ENCODE data around the gene CHRNA3. TPM values are rescaled to one million over a fixed set of nuclear protein-coding genes. Genes with fewer than 3 reads are reported as not detected.

The CHRNA3 gene
- total RNA-seq, 2 experiments from 2014 or later = not detected

DNA sequence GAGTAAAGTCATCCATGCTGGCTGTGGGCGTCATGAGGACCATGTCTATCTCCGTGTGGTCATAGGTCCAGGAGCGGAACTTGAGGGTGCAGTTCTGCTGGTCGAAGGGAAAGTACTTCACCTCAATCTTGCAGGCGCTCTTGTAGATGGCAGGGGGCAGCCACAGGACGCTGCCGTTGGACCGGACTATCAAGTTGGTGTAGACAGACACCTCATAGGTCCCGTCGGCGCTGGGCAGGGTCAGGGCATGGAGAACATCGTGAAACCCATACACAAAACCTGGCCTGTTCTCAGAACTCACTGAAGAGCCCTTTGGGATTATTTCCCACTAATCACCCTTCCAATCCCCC, 8.9 kb upstream of the CHRNA3 start:
- Mint-ChIP-seq H3K27me3 (peaks cover 11% of the 10 kb centered on the region), H3K27ac (no peak overlapping the region), H3K4me3 (no peak overlapping the region), H3K36me3 (no peaks in the 10 kb centered on the region), H3K4me1 (no peaks in the 10 kb centered on the region), H3K9me3 (no peaks in the 10 kb centered on the region)
- ATAC-seq (ENCODE audit: low read depth) (no peak), DNase-seq (no peak)
- POLR2A ChIA-PET = no interaction called here

DNA sequence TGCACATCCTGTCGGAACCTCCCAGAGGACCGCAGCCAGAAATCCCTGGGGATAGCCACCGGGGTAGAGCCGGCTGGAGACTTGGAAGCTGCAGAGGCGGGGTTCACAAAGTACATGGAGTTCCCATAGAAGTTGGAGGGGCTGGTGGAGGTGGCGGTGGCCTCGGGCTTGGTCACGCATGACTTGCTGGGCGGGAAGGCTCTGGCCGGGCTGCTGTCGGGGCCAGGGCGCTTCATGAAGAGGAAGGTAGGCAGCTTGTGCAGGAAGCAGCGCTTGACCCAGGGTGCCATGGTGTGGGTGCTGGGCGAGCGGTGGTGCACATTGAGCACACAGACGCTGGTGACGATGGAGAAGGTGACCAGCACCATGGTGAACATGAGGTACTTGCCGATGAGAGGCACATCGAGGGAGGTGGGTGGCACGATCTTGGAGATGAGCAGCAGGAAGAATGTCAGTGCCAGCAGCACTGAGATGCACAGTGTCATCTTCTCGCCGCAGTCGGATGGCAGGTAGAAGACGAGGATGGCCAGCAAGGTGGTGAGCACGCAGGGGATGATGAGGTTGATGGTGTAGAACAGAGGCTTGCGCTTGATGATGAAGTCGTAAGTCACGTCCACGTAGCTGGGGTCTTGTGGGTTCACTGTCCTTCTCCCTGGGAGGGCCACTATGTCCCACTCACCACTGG, 8.4 kb upstream of the CHRNA3 start:
- Mint-ChIP-seq H3K27ac (no peak overlapping the region), H3K4me3 (no peak overlapping the region), H3K9me3 (no peaks in the 10 kb centered on the region), H3K36me3 (no peaks in the 10 kb centered on the region), H3K27me3 (peaks cover 16% of the 10 kb centered on the region), H3K4me1 (no peaks in the 10 kb centered on the region)
- ATAC-seq (ENCODE audit: low read depth) (no peak), DNase-seq (no peak)
- POLR2A ChIA-PET = no interaction called here

DNA sequence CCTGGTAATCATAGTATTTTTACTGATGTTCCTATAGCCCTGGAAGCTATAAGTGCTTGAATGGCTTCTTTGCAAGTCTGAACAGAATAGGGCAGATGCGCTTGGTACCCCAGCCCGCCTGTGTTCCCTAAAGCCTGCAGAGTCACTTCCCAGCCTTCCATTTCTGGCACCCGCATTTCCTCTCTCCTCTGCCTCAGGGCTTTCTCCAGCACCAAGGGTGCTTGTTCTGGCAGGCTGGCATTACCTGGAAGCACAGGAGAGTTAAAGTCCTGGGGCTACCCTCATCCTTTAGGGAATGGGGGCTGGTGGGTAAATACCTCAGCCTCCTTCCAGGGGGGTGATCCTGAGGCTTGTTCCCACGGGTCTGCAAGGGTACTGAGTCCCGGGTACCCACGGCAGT, 7.4 kb upstream of the CHRNA3 start:
- no peak for DNase-seq
- Mint-ChIP-seq H3K27ac (no peak overlapping the region), H3K4me1 (no peaks in the 10 kb centered on the region), H3K36me3 (no peaks in the 10 kb centered on the region), H3K9me3 (no peaks in the 10 kb centered on the region), H3K4me3 (no peak overlapping the region), H3K27me3 (peaks cover 20% of the 10 kb centered on the region)
- ATAC-seq (ENCODE audit: low read depth) = no peak
- POLR2A ChIA-PET = no interaction called here

DNA sequence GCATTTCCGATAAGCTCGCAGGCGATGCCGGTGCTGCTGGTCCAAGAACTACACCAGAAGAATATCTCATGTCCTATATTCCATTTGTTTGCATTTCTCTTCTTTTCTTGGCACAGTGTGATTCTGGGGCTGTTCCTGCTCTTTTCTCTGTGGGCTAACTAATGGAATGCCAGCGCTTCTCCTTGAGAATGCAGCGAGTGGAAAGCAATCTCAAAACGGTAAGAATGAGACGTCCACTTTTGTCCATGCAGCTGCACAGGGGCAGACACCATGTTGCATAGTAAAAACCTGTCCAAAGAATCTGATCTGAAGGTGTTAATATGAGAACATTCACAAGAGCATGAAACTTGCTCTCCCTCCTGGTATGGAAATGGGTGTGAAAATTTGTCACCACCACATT, 6.6 kb upstream of the CHRNA3 start:
- POLR2A ChIA-PET = no interaction called here
- ATAC-seq (ENCODE audit: low read depth) = no peak

DNA sequence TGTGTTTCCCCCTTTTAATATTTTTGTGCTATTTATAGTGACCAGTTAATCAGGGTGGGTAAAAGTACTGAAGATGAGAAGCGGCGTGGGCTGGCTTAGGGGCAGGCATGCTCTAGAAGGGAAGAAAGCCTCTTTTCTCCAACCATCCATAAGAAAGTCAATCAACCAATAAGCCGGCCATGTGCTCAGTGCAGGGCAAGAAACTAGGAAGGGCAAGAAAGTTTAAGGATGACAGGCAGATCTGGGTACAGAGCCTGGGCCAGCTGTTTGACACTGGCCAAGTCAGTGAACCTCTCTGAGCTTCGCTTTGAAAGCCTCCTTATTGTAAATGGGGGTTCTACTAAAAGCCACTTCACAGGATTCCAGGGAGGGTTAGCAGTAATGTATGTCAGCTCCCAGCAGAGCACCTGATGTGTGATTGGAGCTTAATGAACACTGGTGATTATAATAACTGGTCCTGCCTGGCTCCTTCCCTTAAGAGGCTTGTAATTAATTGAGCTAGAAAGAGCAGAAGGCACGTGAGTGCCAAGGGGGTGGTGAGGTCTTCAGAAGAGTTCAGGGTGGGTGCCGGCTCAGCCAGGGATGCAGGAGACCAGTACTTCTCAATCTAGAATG, 5.7 kb upstream of the CHRNA3 start:
- H3K4me1 Mint-ChIP-seq = peaks cover 7% of the 10 kb centered on the region
- H3K27me3 Mint-ChIP-seq = peaks cover 37% of the 10 kb centered on the region
- no peak overlapping the region for H3K27ac Mint-ChIP-seq
- ATAC-seq (ENCODE audit: low read depth) (no peak), DNase-seq (no peak)
- no peaks in the 10 kb centered on the region for H3K36me3 Mint-ChIP-seq
- POLR2A ChIA-PET = interaction anchor here (0.6 kb wide), 1 partner anchor 1294 kb away, joined by 3 read pairs; no protein-coding TSS in a partner anchor
- H3K4me3 Mint-ChIP-seq = no peak overlapping the region
- no peaks in the 10 kb centered on the region for H3K9me3 Mint-ChIP-seq

More for the DNA sequence above, 6.6 kb upstream of the CHRNA3 start:
- no peak overlapping the region for H3K4me3 Mint-ChIP-seq
- H3K27ac Mint-ChIP-seq = no peak overlapping the region
- H3K4me1 Mint-ChIP-seq = no peaks in the 10 kb centered on the region
- no peak for DNase-seq
- H3K9me3 Mint-ChIP-seq = no peaks in the 10 kb centered on the region
- H3K36me3 Mint-ChIP-seq = no peaks in the 10 kb centered on the region
- H3K27me3 Mint-ChIP-seq = peaks cover 29% of the 10 kb centered on the region

DNA sequence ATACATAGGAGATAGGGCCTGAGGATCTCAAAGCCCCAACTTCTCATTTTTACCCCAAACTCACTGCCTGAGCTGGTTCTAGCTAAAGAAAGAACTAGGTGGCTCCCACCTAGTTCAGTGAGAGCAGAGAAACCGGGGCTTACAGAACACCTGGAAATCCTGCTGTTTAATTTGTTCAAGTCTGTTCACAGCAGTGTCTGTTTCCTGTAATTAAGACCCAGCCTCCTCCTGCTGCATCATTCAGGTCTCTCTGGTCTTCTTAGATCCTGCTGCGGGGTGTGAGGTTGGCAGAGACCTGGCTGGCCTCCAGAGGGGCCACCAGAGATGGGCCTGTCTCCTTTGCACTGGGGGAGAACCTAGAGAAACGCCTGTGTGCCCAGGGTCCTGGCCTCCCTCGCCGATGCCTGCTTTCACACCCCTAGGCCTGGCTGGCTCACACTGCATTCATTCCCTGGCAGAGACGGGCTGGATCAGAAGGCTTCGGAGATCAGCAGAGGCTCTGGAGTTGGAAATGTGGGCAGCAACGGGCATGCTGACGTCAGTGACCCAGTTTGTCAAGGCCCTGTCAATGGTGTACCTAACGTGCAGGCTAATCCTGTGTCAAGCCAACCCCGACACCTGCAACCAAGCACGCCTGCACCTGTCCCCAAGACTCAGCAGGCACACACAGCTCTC, 4.9 kb upstream of the CHRNA3 start:
- Mint-ChIP-seq H3K4me1 (peaks cover 7% of the 10 kb centered on the region), H3K27me3 (peaks cover 43% of the 10 kb centered on the region), H3K27ac (no peak overlapping the region), H3K4me3 (no peak overlapping the region), H3K36me3 (no peaks in the 10 kb centered on the region), H3K9me3 (no peaks in the 10 kb centered on the region)
- POLR2A ChIA-PET = no interaction called here
- DNase-seq (no peak), ATAC-seq (ENCODE audit: low read depth) (no peak)

DNA sequence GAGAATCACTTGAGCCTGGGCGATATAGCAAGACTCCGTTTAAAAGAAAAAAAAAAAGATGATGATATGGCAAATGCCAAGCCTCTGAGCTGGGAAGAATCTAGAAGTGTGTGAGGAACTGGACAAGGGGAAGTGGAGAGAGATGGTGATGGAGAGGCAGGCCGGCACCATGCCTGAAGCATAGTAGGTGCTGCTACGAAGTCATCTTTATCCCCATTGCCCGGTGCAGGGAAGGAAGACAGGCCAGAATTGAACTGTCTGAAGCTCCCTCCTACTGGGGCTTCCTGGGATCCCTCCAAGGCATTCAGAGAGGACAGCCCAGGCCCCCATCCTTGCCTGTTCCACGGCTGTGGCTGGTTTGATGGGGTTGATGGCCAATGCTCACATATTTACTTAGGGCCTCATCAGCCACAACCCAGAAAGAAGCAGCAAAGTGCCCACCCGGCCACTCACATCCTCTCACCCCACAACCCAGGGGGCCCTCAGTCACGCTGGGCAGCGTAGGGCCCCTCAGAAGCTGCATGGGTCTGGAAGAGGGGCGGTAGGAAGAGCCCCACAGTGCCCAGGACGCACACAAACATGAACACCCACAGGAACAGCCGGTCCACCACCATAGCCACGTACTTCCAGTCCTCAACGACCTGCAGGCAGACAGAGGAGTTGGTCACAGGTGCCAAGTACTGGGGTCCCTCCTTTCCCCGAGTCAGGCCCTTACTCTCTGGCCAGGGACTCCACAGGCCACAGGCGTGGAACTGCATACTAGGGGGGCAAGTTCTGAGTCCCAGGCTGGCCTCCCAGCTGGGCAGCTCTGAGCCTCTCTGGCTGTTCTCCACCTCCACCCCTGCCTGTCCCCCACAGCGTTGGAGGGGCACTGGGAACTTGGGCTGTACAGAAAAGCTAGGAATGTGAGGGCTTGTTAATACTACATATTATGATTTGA, 4.1 kb upstream of the CHRNA3 start:
- H3K9me3 Mint-ChIP-seq = no peaks in the 10 kb centered on the region
- ATAC-seq (ENCODE audit: low read depth) = no peak
- H3K27me3 Mint-ChIP-seq = peaks cover 46% of the 10 kb centered on the region
- POLR2A ChIA-PET = no interaction called here
- H3K4me1 Mint-ChIP-seq = peaks cover 7% of the 10 kb centered on the region
- no peaks in the 10 kb centered on the region for H3K36me3 Mint-ChIP-seq
- H3K27ac Mint-ChIP-seq = no peak overlapping the region
- DNase-seq = no peak
- H3K4me3 Mint-ChIP-seq = no peak overlapping the region

DNA sequence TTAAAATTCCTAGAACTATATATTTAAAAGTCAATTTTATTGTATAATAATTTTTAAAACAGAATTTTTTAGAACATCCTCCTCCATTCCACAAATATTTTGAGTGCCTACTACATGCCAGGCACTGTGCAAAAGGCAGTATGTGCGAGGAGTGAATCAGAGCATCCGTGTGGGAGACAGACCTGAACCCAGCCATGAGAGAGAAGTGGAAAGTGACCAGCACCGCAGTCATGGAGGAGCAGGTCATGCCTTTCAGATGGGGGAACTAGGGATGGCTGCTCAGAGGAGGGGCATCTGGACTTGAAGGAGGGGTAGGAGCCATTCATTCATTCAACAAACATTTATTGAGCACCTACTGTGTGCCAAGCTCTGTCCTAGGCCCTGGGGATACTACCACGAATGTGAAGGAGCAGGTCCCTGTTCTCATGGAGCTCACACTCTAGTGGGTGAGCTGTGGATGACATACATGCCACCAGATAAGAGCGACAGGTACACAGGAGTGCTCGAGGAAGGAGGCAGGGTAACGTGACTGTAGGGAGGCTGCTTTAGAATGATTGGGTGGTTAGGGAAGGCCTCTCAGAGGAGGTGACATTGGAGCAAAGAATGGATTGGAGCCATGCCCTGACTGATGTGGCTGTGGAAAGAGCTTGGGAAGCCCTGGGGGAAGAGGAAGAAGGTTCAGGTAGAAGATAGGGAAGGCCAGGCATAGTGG, 3.1 kb upstream of the CHRNA3 start:
- no peak overlapping the region for H3K4me3 Mint-ChIP-seq
- H3K27me3 Mint-ChIP-seq = peaks cover 55% of the 10 kb centered on the region
- ATAC-seq (ENCODE audit: low read depth) (no peak), DNase-seq (no peak)
- H3K4me1 Mint-ChIP-seq = peaks cover 7% of the 10 kb centered on the region
- H3K9me3 Mint-ChIP-seq = no peaks in the 10 kb centered on the region
- no peak overlapping the region for H3K27ac Mint-ChIP-seq
- POLR2A ChIA-PET = no interaction called here
- H3K36me3 Mint-ChIP-seq = no peaks in the 10 kb centered on the region

DNA sequence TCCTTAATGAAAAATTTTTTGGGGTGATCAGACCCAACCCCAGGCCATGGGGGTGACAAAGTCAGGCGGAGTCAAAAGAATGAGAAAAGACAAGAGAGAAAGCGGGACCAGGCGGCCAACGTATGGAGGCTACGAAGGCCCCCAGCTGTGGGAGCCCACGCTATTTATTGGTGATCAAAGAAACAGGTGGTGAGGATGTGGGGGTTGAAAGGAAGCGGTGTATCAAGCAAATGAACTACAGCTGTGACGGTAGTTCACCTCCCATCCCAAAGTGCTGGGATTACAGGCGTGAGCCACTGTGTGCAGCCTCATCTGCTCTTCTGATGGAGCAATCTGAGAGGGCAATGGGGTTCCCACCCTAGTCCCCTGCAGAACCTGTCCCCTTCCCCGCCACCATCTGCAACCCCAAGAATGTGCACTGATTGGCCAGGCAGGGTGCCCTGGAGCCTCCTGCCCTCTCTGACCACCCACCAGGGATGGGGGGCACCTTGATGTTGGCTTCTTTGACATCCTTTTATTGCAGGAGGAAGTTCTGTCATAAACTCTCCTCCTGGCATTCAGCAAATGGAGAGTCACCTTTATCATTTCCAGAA, 1.1 kb upstream of the CHRNA3 start:
- ATAC-seq (ENCODE audit: low read depth) (no peak), DNase-seq (no peak)
- Mint-ChIP-seq H3K27me3 (peaks cover 56% of the 10 kb centered on the region), H3K36me3 (no peaks in the 10 kb centered on the region), H3K4me3 (no peak overlapping the region), H3K27ac (no peak overlapping the region), H3K4me1 (peaks cover 7% of the 10 kb centered on the region), H3K9me3 (no peaks in the 10 kb centered on the region)
- POLR2A ChIA-PET = no interaction called here

DNA sequence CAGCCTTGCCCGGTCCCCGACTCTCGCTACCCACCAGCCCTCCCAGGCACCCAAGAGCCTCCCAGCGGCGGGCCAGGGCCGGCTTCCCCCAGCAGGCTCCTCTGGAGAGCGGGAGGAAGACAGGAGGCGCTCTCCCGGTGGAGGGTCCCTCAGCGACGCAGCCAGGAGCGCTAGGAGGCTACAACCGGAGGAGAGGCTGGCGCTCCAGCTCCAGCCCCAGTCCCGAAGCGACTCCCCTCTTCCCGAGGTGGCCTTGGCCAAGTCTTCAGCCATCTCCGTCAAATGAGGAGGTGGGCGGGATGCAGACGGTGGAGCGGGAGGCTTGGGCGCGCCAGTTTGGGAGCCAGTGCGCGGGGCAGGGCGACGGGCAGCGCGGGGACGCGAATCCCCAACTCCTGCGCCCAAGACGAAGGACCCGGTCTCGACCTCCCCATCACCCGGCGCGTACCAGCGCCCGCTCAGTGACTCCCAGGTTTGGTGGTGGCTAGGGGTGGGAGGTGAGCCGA, 722 bp downstream of the CHRNA3 start:
- ATAC-seq (ENCODE audit: low read depth) = no peak

DNA sequence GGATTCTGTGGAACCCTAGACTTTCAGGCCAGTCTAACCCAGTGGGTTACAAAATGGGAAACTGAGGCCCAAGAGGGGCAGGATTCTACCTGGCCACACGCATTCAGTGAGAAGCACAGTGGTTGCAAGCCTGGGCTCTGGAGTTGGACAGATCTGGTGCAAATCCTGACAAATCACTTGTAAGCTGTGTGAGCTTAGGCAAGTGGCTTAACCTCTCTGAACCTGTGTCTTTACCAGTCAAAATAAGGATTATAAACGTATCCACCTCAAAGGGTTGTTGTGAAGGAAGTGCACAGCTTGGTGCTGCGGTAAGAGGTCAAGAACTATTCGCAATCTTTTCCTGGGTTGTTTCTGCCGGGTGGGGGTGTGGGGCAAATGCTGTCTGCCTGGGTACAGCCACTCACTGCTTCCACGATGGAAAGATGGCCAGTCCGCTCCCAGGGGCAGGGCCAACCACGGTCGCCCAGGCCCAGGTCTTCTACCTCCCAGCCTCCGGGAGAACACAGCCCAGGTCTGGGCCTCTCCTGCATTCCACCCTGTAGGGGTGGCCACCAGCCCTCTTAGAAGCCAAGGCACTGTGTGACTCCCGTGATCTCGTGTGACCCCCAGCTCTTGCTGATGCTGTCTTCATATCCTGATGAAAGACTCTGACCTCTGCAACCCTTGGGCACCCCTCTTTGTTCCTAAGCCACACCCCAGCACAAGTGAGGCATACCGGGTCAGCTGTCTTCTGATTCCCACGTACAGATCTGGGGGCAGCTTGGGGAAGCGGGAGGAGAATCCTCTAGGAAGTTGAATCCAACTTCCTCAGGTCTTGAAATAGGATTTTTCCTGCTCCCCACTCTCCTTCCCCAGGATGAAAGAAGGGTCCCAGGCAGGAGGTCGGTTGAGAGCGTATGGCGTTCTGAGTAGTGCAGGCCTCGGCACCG, 1.5 kb downstream of the CHRNA3 start:
- Mint-ChIP-seq H3K4me3 (no peak overlapping the region), H3K27me3 (peaks cover 47% of the 10 kb centered on the region), H3K27ac (no peak overlapping the region), H3K4me1 (peaks cover 7% of the 10 kb centered on the region), H3K36me3 (no peaks in the 10 kb centered on the region), H3K9me3 (no peaks in the 10 kb centered on the region)
- POLR2A ChIA-PET = no interaction called here
- no peak for DNase-seq
- ATAC-seq (ENCODE audit: low read depth) = no peak

More for the DNA sequence above, 722 bp downstream of the CHRNA3 start:
- peak; percentile 48 for DNase-seq
- POLR2A ChIA-PET = no interaction called here
- peaks cover 50% of the 10 kb centered on the region for H3K27me3 Mint-ChIP-seq
- H3K4me3 Mint-ChIP-seq = peak overlapping the region; percentile 13
- no peak overlapping the region for H3K27ac Mint-ChIP-seq
- H3K9me3 Mint-ChIP-seq = no peaks in the 10 kb centered on the region
- peaks cover 7% of the 10 kb centered on the region for H3K4me1 Mint-ChIP-seq
- no peaks in the 10 kb centered on the region for H3K36me3 Mint-ChIP-seq

DNA sequence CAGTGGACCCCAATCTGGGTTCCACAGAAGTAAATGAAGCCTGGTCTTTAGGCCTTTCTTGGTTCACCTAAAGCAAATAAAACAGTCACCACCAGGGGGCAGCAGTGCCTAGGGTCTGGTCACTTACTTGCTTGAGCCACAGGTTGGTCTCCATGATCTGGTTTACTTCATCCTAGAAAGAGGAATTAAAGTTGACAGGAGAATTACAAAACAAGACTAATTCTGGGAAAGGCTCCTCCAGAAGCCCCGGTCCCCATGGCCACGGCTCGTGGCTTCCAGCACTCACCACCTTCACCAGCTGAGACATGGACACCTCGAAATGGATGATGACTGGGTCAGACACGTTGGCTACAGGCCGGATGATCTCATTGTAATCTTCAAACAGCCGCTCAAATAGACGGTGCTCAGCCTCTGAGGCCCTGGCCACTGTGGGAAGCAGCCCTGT, 2.3 kb downstream of the CHRNA3 start:
- POLR2A ChIA-PET = no interaction called here
- ATAC-seq (ENCODE audit: low read depth) = peak; percentile 40
- H3K4me3 Mint-ChIP-seq = no peak overlapping the region
- H3K27ac Mint-ChIP-seq = no peak overlapping the region
- no peaks in the 10 kb centered on the region for H3K36me3 Mint-ChIP-seq
- peak; percentile 70 for DNase-seq
- H3K4me1 Mint-ChIP-seq = peaks cover 7% of the 10 kb centered on the region
- H3K9me3 Mint-ChIP-seq = no peaks in the 10 kb centered on the region
- peaks cover 48% of the 10 kb centered on the region for H3K27me3 Mint-ChIP-seq
